SHP77 (cell line): Measurements from ENCODE around the gene ANKRD44.

Experiments used
- DNase-seq, 2 experiments: peaks; one replicate each; lab custom pipeline; 2025; lab: John Stamatoyannopoulos, UW

ANKRD44 gene

DNA sequence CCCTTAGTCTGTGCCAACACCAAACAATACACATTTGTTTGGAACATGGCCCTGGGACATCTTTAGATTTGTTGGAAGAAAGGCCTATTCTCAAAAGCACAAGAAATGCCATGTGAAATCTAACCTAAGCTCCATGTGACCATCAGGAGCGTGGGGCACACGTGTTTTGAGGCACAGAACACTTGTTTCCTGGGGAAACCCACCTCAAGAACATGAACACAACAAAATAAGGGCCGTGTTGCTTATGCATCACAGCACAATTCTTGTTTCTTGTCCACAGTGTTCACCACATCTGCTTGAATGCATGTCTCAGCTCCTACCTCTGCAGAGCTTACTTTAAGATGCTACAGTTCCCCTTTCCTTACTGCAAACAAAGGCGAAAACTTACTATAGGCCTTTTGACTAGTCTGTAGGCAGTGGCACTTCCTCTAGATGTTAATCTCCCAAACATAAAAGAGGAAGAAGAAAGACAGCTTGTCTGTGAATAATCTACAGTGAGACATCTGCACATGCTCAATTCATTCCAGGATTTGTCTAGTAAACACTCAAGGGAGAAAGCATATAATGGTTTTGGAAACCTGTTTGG lies 165.0 kb downstream of the ANKRD44 start:
- DNase-seq = no peak

DNA sequence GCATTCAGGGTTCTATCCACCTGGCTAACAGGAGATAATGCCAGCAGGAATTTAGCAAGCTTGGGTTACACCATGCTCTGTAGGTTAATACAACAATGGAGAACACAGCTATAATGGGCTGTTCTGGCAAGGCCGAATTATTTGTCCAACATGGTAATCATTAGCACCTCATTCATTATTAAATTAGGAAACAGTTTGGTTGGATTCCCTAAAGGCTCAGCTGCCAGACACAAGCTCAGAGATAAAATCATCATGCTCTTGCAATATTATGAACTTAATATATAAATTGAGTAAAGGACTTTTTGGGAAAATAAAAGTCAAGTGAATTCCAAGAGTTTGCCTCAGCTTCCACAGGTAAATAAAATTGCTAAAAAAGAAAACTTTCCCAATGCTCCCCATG lies 166.4 kb downstream of the ANKRD44 start:
- no peak for DNase-seq

DNA sequence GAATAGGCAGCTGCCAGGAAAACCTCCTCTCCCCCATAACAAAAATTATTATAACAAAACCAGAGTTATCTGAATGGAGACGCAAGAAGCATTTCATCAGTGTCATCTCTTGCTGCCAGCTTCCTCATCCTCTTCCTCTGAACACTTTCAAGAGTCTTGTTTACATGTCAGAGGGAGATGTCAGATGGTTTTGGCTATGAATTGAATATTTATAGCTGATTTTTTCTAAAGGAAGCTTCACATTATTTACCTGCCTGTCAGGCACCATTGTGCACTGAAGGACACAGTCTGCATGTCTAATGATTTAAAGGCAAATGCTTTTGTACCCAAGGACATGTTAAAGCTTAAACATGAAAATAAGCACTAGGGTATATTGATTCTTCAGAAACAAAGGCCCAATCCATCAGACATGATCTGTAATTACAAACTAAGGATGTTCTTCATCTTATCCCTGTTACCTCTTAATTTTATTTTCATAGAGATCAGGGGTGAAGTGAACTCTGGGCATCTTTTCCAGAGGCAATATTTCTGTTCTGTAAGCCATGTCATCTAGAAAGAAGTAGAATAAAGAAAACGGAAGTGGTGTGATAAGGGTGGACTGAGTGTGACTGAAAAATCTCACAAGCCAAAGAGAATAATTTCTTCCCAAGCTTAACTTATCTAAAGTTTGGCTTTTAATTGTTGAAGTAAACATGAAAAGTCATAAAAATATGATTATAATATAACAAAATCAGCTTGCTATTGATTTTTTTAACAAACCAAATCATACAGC lies 168.7 kb downstream of the ANKRD44 start:
- DNase-seq = no peak

DNA sequence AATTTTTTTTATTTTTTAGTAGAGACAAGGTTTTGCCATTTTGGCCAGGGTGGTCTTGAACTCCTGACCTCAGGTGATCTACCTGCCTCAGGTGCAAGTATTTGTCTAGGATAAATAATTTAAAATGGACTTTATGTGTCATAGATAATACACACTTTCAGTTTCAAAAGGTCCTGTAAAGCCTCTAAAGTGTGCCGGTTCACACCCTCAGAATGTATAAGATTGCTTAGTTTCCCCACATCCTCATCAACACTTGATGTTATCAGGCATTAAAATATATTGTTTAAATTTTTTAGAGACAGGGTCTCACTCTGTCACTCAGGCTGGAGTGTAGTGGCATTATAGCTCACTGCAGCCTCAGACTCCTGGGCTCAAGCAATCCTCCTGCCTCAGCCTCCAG lies 170.5 kb downstream of the ANKRD44 start:
- DNase-seq = no peak

DNA sequence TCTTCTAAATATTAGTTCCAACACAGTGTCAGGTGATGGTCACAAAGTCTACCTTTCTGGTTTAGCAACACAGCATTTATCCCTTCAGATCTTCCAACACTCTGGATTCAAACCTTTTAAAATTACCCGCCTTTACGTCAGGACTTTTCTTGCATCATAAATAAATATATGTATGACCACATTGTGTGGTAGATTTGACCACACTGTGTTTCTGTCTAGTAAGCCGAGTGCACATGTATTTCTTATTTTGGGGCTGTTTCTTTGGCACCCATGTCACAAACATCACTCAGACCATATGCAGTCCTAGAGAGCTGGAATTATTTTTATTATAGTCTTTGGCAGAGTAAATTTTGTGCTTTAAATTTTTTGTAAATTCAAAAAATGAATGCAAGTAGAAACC lies 172.1 kb downstream of the ANKRD44 start:
- DNase-seq = no peak

DNA sequence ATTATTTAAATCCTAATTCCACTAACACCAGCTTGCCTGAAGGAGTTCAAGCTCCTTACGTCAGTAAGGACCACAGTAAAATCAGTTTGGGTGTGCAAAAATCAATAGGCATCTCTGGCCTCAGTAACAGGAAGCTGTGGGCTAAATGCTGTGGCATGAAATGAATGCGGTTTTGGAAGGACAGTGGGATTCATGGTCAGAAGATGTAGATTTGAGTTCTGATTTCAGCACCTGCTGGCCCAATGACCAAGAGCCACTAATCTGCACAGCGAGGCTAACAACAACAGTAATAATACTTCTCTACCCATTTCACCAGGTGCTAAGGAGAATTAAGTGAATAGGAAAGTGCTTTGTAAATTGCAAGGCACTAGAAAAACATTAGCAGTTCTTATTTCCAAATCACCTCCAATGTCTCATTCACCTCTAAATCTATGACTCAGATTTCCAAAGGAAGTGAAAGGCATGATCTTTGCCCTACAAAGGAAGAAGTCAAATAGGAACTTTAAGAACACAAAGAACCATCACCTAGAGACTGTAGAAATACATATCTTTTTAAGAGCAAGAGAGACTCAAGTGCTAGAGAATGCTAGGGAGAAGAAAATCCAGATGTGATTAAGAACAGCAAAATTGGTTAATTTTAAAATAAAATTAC lies 172.6 kb downstream of the ANKRD44 start:
- no peak for DNase-seq

DNA sequence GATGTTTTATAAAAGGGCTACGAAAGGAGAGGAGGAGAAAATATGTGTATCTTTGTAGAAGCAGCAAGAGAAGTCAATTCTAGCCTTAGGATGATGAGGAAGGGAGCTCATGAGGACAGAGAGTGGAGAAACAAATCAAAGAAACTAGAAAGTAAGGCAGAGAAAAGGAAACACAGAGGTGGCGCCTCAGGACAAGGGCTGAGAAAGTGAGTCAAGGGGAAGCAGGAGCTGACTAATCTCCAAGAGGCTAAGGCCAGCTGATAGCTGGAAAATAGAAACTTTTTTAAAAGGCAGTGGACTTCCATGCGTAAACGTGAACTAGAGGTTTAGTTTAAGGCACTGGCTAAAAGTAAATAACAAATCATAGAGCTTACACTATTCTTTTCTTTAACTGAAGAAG lies 173.3 kb downstream of the ANKRD44 start:
- no peak for DNase-seq

DNA sequence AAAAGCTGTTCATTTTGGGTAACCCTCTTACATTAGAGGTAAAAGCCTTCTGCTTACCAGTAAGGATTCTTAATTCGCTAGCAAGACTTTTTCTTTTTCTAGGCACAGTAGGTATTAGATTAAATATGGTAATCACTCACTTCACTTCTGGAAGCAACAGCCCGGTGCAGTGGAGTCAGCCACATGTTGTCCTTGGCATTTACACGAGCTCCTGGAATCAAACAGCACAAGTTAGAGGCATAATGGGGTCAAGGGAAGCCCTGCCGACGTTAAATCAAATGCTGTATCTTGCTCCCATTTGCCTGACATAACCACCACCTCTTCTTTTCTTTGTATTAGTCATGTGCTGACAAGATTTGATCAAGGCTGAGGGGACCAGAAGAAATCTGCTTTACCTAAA lies 174.1 kb downstream of the ANKRD44 start:
- DNase-seq = no peak

DNA sequence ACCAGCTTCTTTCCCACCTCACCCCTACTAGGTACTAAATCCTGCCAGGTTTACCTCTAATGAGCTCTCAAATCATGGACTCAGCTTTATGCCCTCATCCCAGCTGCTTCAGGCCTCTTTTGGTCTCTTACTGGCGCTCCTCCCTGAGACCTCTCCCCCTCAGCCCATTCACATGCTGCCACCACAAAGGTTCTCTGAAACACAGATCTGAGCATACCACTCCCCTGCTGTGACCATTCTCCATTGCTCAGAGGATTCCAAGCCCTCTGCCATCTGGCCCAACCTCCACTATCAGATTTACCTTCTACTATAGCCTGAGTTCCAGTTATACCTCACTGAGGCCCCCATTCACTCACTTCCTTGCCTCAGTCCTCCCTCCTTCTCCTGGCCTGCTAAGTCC lies 174.8 kb downstream of the ANKRD44 start:
- no peak for DNase-seq

DNA sequence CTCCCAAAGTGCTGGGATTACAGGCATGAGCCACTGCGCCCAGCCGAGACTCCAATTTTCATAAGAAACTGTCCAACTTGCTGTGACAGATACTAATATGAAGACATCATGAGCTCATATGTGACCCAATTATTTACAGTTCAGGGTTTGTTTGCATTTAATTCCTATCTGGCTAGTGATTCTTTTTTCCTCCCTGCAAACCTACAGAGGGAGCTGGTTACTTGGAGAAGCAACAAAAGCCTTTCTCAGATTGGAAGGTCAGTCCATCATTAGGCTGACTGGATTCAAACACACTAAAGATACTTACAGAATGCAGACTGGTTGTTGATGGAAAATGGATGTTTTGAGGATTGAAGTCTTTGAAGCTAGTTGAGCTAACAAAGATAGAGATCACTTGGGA lies 176.4 kb downstream of the ANKRD44 start:
- no peak for DNase-seq

DNA sequence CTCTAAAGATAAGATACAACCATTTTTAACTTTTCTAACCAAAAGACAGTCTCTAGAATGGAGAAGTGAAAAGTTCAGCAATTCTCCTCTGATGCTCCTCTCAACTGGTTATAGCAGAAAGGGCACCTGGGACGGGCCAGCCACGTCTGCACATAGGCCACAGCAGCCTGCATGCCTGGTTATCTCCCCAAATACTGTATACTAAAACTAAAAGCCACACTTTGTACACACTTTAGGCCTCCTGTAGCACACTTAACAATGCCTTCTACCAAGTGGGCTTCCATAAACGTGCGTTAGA lies 179.1 kb downstream of the ANKRD44 start:
- DNase-seq = no peak

DNA sequence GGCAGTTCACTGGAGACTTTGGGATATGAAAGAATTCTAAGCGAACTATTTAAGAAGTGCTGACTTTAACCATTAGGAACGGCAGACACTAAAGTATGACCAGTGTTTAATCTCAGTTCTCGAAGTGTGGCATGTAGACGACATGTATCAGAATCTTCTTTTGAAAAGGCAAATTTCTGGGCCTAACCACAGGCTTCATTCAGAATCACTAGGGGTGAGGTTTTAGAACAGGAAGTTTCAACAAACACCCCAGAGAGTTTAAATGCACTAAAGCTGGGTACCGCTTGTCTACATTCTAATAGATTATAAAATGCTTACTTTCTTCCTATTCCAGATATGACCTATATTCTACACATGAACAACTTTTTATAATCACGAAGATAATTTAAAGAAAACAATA lies 180.3 kb downstream of the ANKRD44 start:
- DNase-seq = no peak

DNA sequence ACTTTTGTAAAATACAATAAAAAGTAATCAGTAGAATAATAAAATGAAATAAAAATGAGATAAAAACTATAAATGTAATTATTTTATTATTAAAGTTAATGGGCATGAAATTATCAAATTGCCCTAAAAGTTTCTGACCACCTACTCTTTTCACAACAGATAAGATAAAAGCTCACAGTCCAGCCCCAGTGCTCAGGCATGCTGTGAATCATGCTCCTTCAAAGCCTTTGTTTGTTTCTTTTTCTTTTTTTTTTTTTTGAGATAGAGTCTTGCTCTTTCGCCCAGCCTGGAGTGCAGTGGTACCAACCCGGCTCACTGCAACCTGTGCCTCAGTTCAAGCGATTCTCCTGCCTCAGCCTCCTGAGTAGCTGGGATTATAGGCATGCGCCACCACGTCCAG lies 181.7 kb downstream of the ANKRD44 start:
- DNase-seq = no peak

DNA sequence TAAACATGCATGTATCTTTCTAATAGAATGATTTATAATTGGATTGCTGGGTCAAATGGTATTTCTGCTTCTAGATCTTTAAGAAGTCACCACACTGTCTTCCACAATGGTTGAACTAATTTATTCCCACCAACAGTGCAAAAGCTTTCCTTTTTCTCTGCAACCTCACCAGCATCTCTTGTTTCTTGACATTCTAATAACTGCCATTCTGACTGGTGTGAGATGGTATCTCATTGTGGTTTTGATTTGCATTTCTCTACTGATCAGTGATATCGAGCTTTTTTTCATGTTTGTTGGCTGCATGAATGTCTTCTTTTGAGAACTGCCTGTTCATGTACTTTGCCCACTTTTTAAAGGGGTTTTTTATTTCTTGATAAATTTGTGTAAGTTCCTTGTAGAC lies 182.5 kb downstream of the ANKRD44 start:
- no peak for DNase-seq

DNA sequence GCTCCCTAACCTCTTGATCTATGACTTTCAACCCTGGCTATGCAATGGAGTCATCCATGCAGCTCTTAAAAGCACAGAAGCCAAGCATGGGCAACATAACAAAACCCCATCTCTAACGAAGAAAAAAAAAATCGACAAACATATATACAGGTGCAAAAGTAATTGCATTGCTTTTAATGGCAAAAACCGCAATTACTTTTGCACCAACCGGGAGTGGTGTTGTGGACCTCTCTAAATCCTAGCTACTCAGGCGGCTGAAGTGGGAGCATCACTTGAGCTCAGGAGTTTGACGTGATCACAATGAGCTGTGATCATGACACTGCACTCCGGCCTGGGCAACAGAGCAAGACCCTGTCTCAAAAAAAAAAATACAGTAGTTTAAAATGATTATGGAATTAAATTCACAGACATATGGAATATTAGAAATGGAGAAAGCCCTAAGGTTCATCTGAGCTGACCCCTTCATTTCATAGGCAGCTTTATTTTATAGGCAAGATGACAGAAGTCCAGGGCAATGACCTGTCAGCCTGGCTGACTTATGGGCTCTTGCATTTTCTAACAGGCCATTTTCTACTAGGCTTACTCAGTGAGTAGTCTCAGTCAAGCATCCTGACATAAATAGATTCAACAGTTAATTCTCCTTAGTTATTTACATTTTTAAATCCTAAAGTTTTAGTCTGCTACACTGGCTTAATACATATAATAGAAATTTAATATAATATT lies 183.8 kb downstream of the ANKRD44 start:
- no peak for DNase-seq

DNA sequence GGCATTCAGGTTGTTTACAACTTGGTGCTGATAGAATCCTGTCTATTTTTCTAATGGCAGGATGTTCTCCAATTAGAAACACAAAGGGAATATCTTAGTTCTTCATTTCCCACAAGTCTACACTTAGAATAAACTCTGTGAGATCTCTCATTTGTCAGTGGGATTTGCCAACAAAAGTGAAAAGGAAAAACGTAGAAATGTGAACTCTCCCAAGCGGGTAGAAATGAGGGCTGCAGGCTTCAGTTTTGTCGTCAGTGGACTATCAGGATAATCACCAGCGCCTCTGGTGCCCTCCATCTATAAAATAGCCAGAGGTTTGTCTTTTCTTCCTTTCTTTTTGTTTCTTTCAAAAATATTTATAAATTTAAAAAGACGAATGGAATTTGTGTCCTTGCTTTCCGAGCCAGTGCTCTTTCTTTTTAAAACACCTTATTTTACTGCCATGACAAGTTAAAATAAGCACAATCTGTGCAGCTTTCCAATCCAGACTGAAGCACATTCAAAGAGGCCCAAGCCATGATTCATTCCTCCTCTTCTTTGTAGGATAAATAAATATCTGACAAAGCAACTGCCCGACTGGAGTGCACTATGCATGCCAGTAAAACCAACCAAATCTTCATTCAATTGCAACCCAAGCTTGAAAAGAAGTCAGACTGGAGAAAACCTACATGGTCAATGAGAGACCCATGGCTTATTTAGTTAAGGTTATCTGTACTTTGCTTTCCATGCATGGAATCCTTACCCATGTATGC lies 185.8 kb downstream of the ANKRD44 start:
- DNase-seq = no peak

DNA sequence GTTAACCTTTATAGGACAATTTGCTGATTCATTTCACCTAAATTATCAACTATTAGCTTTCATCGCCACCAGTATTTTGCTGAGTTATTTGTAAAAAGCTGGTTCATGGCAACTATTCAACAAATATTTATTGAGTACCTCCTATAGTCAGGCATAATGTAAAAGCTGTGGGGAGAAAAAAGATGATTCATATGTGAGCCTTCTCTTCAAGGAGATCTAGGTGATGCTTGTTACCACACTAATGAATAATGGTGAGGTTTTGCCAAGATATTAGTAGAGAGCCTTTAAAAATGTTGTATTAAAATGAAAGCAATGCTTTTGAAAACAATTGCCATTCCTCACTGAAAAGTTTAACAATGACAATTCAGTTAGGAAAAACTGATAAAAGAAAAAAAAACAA lies 187.8 kb downstream of the ANKRD44 start:
- DNase-seq = no peak

DNA sequence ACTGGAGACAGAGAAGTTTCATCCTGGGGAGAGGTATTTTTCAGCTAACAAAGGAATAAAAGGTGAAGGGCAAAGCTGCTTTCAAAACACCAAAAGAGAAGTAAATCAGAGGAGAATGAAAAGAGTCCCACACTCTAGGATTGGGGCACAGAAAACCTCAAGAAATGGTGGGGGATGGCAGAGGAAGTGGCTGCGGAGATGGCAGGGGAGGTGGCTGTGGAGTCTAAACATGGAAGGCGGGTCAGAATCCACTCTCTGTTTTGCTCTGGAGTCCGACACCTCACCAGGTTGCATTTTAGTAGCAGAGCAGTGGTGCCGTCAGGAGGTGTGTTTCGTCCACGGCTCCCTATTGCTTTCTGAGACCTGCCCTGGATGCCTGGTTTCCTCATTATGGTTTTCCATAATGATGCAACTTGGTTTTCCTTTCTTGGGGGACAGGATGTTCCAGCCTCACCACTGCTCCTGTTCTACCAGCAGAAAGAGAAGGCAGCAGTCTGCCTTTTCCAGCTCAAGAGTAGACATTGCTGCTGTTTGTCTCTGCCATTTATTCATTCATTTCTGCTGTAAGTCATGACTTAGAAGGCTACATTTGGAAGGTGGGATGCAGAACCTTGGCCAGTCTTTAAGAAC lies 188.7 kb downstream of the ANKRD44 start:
- DNase-seq = no peak

DNA sequence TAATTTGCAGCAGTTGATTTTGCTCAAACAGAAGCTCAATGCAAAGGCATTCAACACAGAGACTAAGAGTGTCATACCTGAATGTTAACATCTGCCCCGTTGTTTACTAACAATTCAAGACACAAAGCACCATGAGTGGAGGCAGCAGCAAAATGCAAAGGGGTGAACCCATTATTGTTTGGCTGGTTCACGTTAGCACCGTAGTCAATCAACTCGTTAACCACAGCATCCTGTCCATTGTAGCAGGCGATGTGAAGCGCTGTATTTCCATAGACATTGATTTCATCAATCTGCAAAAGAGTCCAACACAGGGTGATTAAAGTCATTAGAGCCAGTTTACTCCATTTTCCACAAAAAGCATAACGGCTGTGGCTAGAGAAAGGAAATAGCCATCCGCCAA lies 189.3 kb downstream of the ANKRD44 start:
- DNase-seq = no peak

DNA sequence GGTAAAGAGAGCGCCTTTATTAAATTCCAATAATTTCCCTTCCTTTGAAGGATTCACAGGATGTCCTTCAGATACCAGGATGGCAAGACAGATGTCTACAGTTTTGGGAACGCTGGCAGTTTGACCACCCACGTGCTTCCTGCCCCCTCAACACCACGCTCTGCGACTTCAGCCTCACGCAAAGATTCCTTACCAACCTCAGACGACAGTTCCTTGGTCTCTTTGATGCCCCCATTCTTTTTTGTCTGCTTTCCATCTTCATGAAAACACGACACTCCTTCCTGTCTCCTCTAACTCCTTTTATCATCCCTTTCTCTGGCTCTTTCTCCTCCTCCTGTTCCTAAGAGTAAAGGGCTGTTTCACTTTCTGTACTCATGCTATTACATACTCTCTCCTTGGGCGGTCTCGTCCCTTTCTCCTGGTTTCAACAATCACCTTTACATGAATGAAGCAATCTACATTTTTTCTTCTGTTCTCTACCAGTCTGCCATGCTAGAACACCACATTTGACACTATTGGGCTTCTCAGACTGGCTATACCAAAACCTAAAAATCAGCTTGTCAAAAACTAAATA lies 194.2 kb downstream of the ANKRD44 start:
- no peak for DNase-seq

DNA sequence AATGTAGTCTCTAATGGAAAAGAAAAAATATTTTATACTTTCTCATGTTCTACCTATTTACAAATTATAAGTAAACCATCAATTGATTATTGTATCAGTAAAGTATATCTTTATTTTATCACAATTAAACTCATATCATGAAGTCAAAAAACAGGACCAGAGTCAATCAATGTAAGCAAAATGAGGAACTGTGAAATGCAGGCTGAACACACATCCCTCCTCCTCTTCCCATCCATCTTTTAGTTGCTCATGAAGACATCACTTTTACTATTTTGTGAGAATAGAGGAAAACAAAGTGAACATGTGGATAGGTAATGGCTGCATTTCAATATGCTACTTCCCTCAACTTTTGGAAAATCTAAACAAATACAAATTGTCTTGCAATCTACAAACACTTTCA lies 195.3 kb downstream of the ANKRD44 start:
- no peak for DNase-seq
